ENCODE measurements around the gene CACNA2D1. TPM values are rescaled to one million over a fixed set of nuclear protein-coding genes. Genes with fewer than 3 reads are reported as not detected.

Gene CACNA2D1
- total RNA-seq, 1 experiment from 2014 or later: 9.8 TPM

DNA sequence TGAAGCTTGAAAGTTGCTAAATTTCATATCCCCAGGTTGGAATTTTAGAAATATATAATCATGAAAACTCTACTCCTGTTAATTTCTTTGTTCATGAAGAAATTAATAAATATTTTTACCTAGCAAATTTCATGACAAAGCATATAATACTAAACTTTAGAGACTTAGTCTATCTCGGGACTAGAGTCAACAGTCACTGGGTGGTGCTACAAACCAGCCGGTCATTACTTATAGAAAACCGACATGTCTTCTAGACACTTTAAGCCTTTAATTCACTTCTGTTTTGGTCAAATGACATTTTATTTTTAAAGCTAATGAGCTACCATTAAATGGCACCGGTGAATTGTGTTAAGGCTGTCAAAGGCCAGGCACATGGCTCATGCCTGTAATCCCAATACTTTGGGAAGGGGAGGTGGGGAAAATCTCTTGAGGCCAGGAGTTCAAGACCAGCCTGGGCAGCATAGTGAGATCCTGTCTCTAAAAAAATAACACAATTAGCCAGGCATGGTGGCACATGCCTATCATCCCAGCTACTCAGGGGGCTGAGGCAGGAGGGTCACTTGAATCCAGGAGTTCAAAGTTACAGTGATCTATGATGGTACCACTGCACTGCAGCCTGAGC, 270.1 kb downstream of the CACNA2D1 start:
- intact Hi-C loops (cut with micrococcal nuclease; ENCODE audit: unreplicated experiment) (loop anchor here (5.0 to 10.0 kb wide), 2 partner anchors 129 to 399 kb away; no protein-coding TSS in a partner anchor), in situ Hi-C loops (cut with HindIII; ENCODE audit: low pct_unique_long_range_greater_than_20kb, low sequenced_read_pairs) (no loop called here)
- TF ChIP-seq POLR2AphosphoS5 (IDR thresholded peaks at IDR 0.05; ENCODE audit: low read depth, low read length): no peak
- no peak for TF ChIP-seq SIN3A (IDR thresholded peaks at IDR 0.05; ENCODE audit: borderline replicate concordance, insufficient read depth, low read depth, low read length)
- TF ChIP-seq CTCF (IDR thresholded peaks at IDR 0.05): peak; percentile 20; the same call in 1 of the 2 replicates
- DNase-seq (ENCODE audit: low read depth, low spot score) (no peak), ATAC-seq (no peak)
- BruUV-seq (replicated peaks): no TSS peak
- H3K9me3 ChIP-seq (ENCODE audit: control insufficient read depth, insufficient read depth, low read depth, low read length): no peaks in the 10 kb centered on the region
- no peak overlapping the region for H3K27ac ChIP-seq (ENCODE audit: low read length)
- no peak overlapping the region for H3K4me3 ChIP-seq (ENCODE audit: low read depth in 2 of 2, low read length in 2 of 2)
- no peaks in the 10 kb centered on the region for H3K27me3 ChIP-seq (ENCODE audit: control insufficient read depth, insufficient read depth, low read length)
- POLR2A ChIA-PET: no interaction called here
- CTCF ChIA-PET: no interaction called here
- no peaks in the 10 kb centered on the region for H3K4me1 ChIP-seq (ENCODE audit: control insufficient read depth, insufficient read depth, low read length)
- H3K36me3 ChIP-seq (ENCODE audit: control insufficient read depth, insufficient read depth, low read length): no peaks in the 10 kb centered on the region

DNA sequence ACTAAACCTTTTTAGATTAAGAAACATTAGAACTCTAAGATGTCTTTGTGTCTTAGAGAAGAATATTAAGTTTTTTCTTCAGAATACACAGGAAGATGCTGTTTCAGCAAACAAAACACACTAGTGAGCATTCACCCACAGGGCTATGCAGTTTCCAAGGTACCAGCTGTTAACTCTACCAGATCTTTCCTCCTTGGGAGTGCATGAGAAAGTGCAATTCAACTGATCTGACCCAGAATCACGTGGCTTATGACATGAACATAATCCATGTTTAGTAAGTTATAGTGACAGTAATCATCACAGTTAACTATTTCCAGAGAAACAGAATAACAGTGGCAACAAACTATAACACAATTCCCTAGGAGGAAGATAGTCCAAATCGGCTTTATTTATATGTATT, 270.7 kb downstream of the CACNA2D1 start:
- TF ChIP-seq CTCF (IDR thresholded peaks at IDR 0.05) (no peak), POLR2AphosphoS5 (IDR thresholded peaks at IDR 0.05; ENCODE audit: low read depth, low read length) (no peak), REST (IDR thresholded peaks at IDR 0.05; ENCODE audit: insufficient read depth in 1 of 2, low read depth in 2 of 2, low read length in 1 of 2) (no peak), TCF7L2 (IDR thresholded peaks at IDR 0.05; ENCODE audit: low read depth, low read length) (no peak)
- H3K9me3 ChIP-seq (ENCODE audit: control insufficient read depth, insufficient read depth, low read depth, low read length): no peaks in the 10 kb centered on the region
- no peaks in the 10 kb centered on the region for H3K4me1 ChIP-seq (ENCODE audit: control insufficient read depth, insufficient read depth, low read length)
- no peaks in the 10 kb centered on the region for H3K27me3 ChIP-seq (ENCODE audit: control insufficient read depth, insufficient read depth, low read length)
- POLR2A ChIA-PET: no interaction called here
- H3K4me3 ChIP-seq (ENCODE audit: low read depth in 2 of 2, low read length in 2 of 2): no peak overlapping the region
- in situ Hi-C loops (cut with HindIII; ENCODE audit: low pct_unique_long_range_greater_than_20kb, low sequenced_read_pairs) (no loop called here), intact Hi-C loops (cut with micrococcal nuclease; ENCODE audit: unreplicated experiment) (loop anchor here (5.0 to 10.0 kb wide), 2 partner anchors 128 to 399 kb away; no protein-coding TSS in a partner anchor)
- DNase-seq (ENCODE audit: low read depth, low spot score): no peak
- H3K27ac ChIP-seq (ENCODE audit: low read length): no peak overlapping the region
- no peaks in the 10 kb centered on the region for H3K36me3 ChIP-seq (ENCODE audit: control insufficient read depth, insufficient read depth, low read length)
- BruUV-seq (replicated peaks): no TSS peak
- CTCF ChIA-PET: no interaction called here
- no peak for ATAC-seq
